GM23248 (cell line): Measurements from ENCODE around the gene MBLAC1.

ENCODE experiments used
- EZH2 ChIP-seq: fragments of 200-600 bp; sonication (generic); IDR thresholded peaks from 2 replicates; pipeline ENCODE4 v1.6.1; 2018; ENCODE audit warnings: antibody characterized with exemption, mild to moderate bottlenecking; ENCODE audit not compliant: insufficient read depth, poor library complexity, severe bottlenecking
- EZH2phosphoT487 ChIP-seq: fragments of 200-600 bp; sonication (generic); IDR thresholded peaks from 2 replicates; pipeline ENCODE4 v1.6.1; 2018; ENCODE audit warnings: antibody characterized with exemption, moderate library complexity, mild to moderate bottlenecking, low read depth; ENCODE audit not compliant: insufficient read depth

GRCh38 chr7:100088621-100089457, 37.9 kb upstream of the MBLAC1 start, which contains the start of gene COPS6:
- TF ChIP-seq EZH2 (no peak), EZH2phosphoT487 (no peak)
